Measurements from ENCODE around the gene FBXL19. TPM values are rescaled to one million over a fixed set of nuclear protein-coding genes. Genes with fewer than 3 reads are reported as not detected.

FBXL19 gene
- total and polyA plus RNA-seq, 2 of the 13 experiments (the other 11 are each of a cell fraction or from before 2014, with no cell fraction given): 6.0 to 13.7 TPM

DNA sequence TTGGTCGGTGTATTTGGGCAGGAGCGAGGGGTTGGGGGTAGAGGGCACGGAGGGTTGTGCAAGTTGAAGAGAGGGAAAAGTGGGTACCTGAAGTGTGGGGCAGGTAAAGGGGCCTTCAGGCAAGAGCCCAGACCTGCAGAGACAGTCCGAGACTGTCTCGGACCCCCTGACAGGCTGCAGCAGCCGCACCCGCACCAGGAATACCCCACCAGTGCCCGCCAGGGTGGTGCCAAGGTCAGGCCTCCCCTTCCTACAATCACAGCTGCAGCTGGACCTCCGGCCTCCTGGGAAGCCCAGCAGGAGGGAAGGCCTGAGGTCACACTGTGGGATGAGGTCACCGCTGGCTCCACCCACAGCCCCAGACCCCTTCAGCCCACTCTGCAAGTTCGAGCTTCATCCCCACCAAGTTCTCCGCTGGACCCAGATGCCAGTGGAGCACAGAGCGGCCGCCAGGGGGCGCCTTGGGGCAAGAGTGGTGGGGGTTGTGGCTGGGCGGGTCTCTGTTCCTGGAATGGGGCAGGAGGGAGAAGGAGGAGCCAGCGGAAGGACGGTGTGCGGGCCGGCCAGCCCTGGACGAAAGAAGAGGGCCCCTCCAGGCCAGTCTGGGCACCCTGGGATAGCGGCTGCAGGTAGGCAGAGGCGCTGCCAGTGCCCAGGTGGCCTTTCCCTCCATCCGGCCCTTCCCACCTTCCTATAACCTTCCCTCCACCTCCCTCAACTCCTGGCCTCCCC, 61.5 kb downstream of the FBXL19 start, which contains the start of gene HSD3B7 (continued):
- TF ChIP-seq, protein P1, sequence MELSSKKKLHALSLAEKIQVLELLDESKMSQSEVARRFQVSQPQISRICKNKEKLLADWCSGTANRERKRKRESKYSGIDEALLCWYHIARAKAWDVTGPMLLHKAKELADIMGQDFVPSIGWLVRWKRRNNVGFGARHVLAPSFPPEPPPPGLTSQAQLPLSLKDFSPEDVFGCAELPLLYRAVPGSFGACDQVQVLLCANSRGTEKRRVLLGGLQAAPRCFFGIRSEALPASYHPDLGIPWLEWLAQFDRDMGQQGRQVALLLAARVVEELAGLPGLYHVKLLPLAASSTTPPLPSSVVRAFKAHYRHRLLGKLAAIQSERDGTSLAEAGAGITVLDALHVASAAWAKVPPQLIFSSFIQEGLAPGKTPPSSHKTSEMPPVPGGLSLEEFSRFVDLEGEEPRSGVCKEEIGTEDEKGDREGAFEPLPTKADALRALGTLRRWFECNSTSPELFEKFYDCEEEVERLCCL (CRISPR knock-in tag; IDR thresholded peaks at IDR 0.05; ENCODE audit: borderline replicate concordance): no peak
- TF ChIP-seq ZNF331 (CRISPR knock-in tag; IDR thresholded peaks at IDR 0.05) (peak; percentile 13; the same call in 1 of the 2 replicates), SKI (IDR thresholded peaks at IDR 0.05; ENCODE audit: partially characterized antibody) (no peak), KLF6 (CRISPR knock-in tag; IDR thresholded peaks at IDR 0.05) (no peak; the same call in 1 of the 2 replicates), ZNF562 (CRISPR knock-in tag; IDR thresholded peaks at IDR 0.05; ENCODE audit: borderline replicate concordance) (no peak), ZNF773 (CRISPR knock-in tag; IDR thresholded peaks at IDR 0.05; ENCODE audit: borderline replicate concordance) (no peak), KDM2A (CRISPR knock-in tag; IDR thresholded peaks at IDR 0.05; ENCODE audit: borderline replicate concordance, low read depth) (peak; percentile 91), ZNF251 (CRISPR knock-in tag; IDR thresholded peaks at IDR 0.05) (no peak), ISX (CRISPR knock-in tag; conservative IDR thresholded peaks at IDR 0.05) (no peak), CHD4 (IDR thresholded peaks at IDR 0.05; ENCODE audit: borderline replicate concordance, low read length) (no peak), KLF11 (CRISPR knock-in tag; IDR thresholded peaks at IDR 0.05) (peak; percentile 44; the same call in 1 of the 2 replicates), NFYC (CRISPR knock-in tag; IDR thresholded peaks at IDR 0.05) (0 out of 2 replicates have a peak, but pooled peaks have one; percentile 13), ZNF468 (CRISPR knock-in tag; IDR thresholded peaks at IDR 0.05) (no peak), SALL1 (CRISPR knock-in tag; IDR thresholded peaks at IDR 0.05) (no peak; the same call in 1 of the 2 replicates), RBM22 (optimal IDR thresholded peaks at IDR 0.05; ENCODE audit: low read length) (peak; percentile 80), SAFB2 (CRISPR knock-in tag; IDR thresholded peaks at IDR 0.05; ENCODE audit: borderline replicate concordance, low read depth) (peak; percentile 68), ZNF720 (CRISPR knock-in tag; IDR thresholded peaks at IDR 0.05) (no peak), RAD21 (CRISPR knock-in tag; IDR thresholded peaks at IDR 0.05) (peak; percentile 90), MBD4 (IDR thresholded peaks at IDR 0.05; ENCODE audit: borderline replicate concordance, low read length) (no peak), HHEX (CRISPR knock-in tag; IDR thresholded peaks at IDR 0.05) (no peak), AKAP8 (CRISPR knock-in tag; IDR thresholded peaks at IDR 0.05) (peak; percentile 48; the same call in 1 of the 2 replicates)
- TF ChIP-seq, protein P2, sequence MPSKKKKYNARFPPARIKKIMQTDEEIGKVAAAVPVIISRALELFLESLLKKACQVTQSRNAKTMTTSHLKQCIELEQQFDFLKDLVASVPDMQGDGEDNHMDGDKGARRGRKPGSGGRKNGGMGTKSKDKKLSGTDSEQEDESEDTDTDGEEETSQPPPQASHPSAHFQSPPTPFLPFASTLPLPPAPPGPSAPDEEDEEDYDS (CRISPR knock-in tag; IDR thresholded peaks at IDR 0.05): no peak; the same call in 1 of the 2 replicates
- TF ChIP-seq, protein P3, sequence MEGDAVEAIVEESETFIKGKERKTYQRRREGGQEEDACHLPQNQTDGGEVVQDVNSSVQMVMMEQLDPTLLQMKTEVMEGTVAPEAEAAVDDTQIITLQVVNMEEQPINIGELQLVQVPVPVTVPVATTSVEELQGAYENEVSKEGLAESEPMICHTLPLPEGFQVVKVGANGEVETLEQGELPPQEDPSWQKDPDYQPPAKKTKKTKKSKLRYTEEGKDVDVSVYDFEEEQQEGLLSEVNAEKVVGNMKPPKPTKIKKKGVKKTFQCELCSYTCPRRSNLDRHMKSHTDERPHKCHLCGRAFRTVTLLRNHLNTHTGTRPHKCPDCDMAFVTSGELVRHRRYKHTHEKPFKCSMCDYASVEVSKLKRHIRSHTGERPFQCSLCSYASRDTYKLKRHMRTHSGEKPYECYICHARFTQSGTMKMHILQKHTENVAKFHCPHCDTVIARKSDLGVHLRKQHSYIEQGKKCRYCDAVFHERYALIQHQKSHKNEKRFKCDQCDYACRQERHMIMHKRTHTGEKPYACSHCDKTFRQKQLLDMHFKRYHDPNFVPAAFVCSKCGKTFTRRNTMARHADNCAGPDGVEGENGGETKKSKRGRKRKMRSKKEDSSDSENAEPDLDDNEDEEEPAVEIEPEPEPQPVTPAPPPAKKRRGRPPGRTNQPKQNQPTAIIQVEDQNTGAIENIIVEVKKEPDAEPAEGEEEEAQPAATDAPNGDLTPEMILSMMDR (CRISPR knock-in tag; IDR thresholded peaks at IDR 0.05): peak; percentile 95
- TF ChIP-seq, protein P4, sequence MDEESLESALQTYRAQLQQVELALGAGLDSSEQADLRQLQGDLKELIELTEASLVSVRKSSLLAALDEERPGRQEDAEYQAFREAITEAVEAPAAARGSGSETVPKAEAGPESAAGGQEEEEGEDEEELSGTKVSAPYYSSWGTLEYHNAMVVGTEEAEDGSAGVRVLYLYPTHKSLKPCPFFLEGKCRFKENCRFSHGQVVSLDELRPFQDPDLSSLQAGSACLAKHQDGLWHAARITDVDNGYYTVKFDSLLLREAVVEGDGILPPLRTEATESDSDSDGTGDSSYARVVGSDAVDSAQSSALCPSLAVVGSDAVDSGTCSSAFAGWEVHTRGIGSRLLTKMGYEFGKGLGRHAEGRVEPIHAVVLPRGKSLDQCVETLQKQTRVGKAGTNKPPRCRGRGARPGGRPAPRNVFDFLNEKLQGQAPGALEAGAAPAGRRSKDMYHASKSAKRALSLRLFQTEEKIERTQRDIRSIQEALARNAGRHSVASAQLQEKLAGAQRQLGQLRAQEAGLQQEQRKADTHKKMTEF (CRISPR knock-in tag; IDR thresholded peaks at IDR 0.05): no peak
- TF ChIP-seq, protein P5, sequence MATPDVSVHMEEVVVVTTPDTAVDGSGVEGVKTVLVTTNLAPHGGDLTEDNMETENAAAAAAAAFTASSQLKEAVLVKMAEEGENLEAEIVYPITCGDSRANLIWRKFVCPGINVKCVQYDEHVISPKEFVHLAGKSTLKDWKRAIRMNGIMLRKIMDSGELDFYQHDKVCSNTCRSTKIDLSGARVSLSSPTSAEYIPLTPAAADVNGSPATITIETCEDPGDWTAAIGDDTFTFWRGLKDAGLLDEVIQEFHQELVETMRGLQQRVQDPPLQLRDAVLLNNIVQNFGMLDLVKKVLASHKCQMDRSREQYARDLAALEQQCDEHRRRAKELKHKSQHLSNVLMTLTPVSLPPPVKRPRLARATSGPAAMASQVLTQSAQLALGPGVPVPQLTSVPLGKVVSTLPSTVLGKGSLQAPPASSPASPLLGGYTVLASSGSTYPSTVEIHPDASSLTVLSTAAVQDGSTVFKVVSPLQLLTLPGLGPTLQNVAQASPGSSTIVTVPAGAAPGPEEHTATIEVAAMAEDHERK (CRISPR knock-in tag; IDR thresholded peaks at IDR 0.05; ENCODE audit: low read depth): no peak

All from HepG2 (cell line).